GM12874 (cell line): ENCODE results near the gene LRRC4C.

Source experiments
- CTCF ChIP-seq: IDR thresholded peaks from 2 replicates; pipeline ENCODE4 v1.5.1; 2011; ENCODE audit warnings: low read depth, mild to moderate bottlenecking, control low read depth, low read length, moderate library complexity; ENCODE audit not compliant: insufficient read depth

The LRRC4C gene

GRCh38 chr11:40236526-40236925 is 1222.9 kb downstream of the LRRC4C start:
- no peak for TF ChIP-seq CTCF

- no peak for TF ChIP-seq CTCF
Measured at GRCh38 chr11:40235841-40236240, 1223.6 kb downstream of the LRRC4C start.

- no peak for TF ChIP-seq CTCF
Measured at GRCh38 chr11:40230821-40231220, 1228.6 kb downstream of the LRRC4C start.

- no peak for TF ChIP-seq CTCF
Measured at GRCh38 chr11:40228662-40229061, 1230.8 kb downstream of the LRRC4C start.

- no peak for TF ChIP-seq CTCF
Measured at GRCh38 chr11:40227730-40228129, 1231.7 kb downstream of the LRRC4C start.

- TF ChIP-seq CTCF: no peak
Measured at GRCh38 chr11:40226654-40227053, 1232.8 kb downstream of the LRRC4C start.

- TF ChIP-seq CTCF: no peak
Measured at GRCh38 chr11:40223596-40224330, 1235.7 kb downstream of the LRRC4C start.
